HCT116 (cell line): ENCODE measurements around the gene SLC16A3.

Source experiments
- EGR1 ChIP-seq: IDR thresholded peaks from 2 replicates; pipeline ENCODE4 v1.6.1; 2012; ENCODE audit warnings: low read depth
- JUND ChIP-seq: IDR thresholded peaks from 2 replicates; pipeline ENCODE4 v1.6.1; 2012
- POLR2AphosphoS5 ChIP-seq: IDR thresholded peaks from 2 replicates; pipeline ENCODE4 v1.6.1; 2011; ENCODE audit warnings: mild to moderate bottlenecking, low read depth, low read length, moderate library complexity
- RAD21 ChIP-seq: IDR thresholded peaks from 2 replicates; pipeline ENCODE4 v1.6.1; 2012; ENCODE audit warnings: low read depth, mild to moderate bottlenecking
- TF ChIP-seq, protein P1 (sequence below), 3 experiments: fragments of 200-600 bp in 1 of 3; sonication (generic) in 1 of 3; IDR thresholded peaks in 2 of 3; conservative IDR thresholded peaks in 1 of 3; 2 replicates each; pipeline ENCODE4 v1.5.1; 2012 to 2017; ENCODE audit warnings: low read depth in 2 of 3, low read length in 2 of 3, antibody characterized with exemption in 1 of 3, borderline replicate concordance in 1 of 3, control low read depth in 1 of 3, mild to moderate bottlenecking in 1 of 3, mixed read lengths in 1 of 3, mixed run types in 1 of 3, moderate library complexity in 1 of 3; ENCODE audit not compliant: insufficient read depth in 1 of 3

DNA sequence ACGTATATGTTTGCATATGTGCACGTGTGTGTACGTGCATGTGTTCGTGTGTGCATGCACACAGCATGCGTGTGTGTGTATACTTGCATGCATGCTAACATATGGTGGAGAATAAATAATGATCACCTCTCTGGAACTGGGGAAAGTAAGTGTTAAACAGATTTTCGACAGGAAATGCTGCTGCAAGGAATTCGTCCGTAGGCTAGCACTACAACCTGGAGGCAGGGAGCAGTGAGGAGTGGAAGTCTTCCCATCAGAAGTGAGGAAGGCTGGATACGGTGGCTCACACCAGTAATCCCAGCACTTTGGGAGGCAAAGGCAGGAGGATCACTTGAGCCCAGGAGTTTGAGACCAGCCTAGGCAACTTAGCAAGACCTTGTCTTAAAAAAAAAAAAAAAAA, 49.5 kb downstream of the SLC16A3 start:
- TF ChIP-seq POLR2AphosphoS5: no peak
- no peak for TF ChIP-seq JUND
- TF ChIP-seq, protein P1, sequence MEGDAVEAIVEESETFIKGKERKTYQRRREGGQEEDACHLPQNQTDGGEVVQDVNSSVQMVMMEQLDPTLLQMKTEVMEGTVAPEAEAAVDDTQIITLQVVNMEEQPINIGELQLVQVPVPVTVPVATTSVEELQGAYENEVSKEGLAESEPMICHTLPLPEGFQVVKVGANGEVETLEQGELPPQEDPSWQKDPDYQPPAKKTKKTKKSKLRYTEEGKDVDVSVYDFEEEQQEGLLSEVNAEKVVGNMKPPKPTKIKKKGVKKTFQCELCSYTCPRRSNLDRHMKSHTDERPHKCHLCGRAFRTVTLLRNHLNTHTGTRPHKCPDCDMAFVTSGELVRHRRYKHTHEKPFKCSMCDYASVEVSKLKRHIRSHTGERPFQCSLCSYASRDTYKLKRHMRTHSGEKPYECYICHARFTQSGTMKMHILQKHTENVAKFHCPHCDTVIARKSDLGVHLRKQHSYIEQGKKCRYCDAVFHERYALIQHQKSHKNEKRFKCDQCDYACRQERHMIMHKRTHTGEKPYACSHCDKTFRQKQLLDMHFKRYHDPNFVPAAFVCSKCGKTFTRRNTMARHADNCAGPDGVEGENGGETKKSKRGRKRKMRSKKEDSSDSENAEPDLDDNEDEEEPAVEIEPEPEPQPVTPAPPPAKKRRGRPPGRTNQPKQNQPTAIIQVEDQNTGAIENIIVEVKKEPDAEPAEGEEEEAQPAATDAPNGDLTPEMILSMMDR (IDR thresholded peaks at IDR 0.05 in 2 of 3, conservative IDR thresholded peaks at IDR 0.05 in 1 of 3; ENCODE audit: borderline replicate concordance in 1 of 3, insufficient read depth in 1 of 3, low read depth in 2 of 3, low read length in 2 of 3): no peak
- TF ChIP-seq EGR1: no peak
- TF ChIP-seq RAD21: no peak
